Measurements from ENCODE around the gene LPP. TPM values are rescaled to one million over a fixed set of nuclear protein-coding genes. Genes with fewer than 3 reads are reported as not detected.

Gene LPP
- total and polyA plus RNA-seq, 9 of the 15 experiments (the other 6 are each of a cell fraction or from before 2014, with no cell fraction given): 0.07 to 0.18 TPM; not detected in 7

GRCh38 chr3:188684276-188684675 lies 530.3 kb downstream of the LPP start:
- in situ Hi-C loops (cut with MboI) (no loop called here), intact Hi-C loops (cut with micrococcal nuclease) (no loop called here)
- TF ChIP-seq ZNF311 (CRISPR knock-in tag; IDR thresholded peaks at IDR 0.05) (no peak), AFF4 (CRISPR knock-in tag; IDR thresholded peaks at IDR 0.05) (no peak), SP2 (IDR thresholded peaks at IDR 0.05; ENCODE audit: extremely low read depth, low read depth, low read length, poor library complexity, severe bottlenecking) (no peak), ZNF444 (CRISPR knock-in tag; IDR thresholded peaks at IDR 0.05) (no peak)
- Histone ChIP-seq H3K9me1 (ENCODE audit: control insufficient read depth, insufficient read depth, low read length) (no peaks in the 10 kb centered on the region), H3K27me3 (ENCODE audit: control insufficient read depth in 2 of 2, insufficient read depth in 2 of 2, low read length in 2 of 2) (no peaks in the 10 kb centered on the region), H3K4me2 (ENCODE audit: insufficient read depth, low read length) (no peak overlapping the region), H3K27ac (ENCODE audit: extremely low read depth, low read depth, low read length) (no peak overlapping the region), H3K36me3 (ENCODE audit: control insufficient read depth, insufficient read depth, low read length) (no peaks in the 10 kb centered on the region), H2AFZ (ENCODE audit: low read depth, low read length) (no peak overlapping the region), H3K4me1 (replicated peaks in 1 of 2; ENCODE audit: control insufficient read depth in 2 of 2, insufficient read depth in 2 of 2, low read length in 2 of 2) (no peaks in the 10 kb centered on the region), H3K9me3 (replicated peaks; ENCODE audit: control insufficient read depth, insufficient read depth, low read depth, low read length) (0 out of 2 replicates have a peak, but pooled peaks cover 1% of the 10 kb centered on the region), H3K9ac (ENCODE audit: insufficient read depth in 1 of 2, low read depth in 2 of 2, low read length in 2 of 2) (no peak overlapping the region), H3K4me3 (no peak overlapping the region), H3K79me2 (ENCODE audit: control insufficient read depth, insufficient read depth, low read length) (no peaks in the 10 kb centered on the region), H4K20me1 (replicated peaks; ENCODE audit: control insufficient read depth, insufficient read depth, low read length) (no peaks in the 10 kb centered on the region)
- no peak for DNase-seq (ENCODE audit: extremely low read depth in 1 of 4, low spot score in 3 of 4)
- FAIRE-seq: no peak
- POLR2A ChIA-PET: no interaction called here
- 0% methylated on average over 2 of the region's 2 CpGs for WGBS (ENCODE audit: insufficient coverage, low coverage, missing lambda C conversion rate)
- ATAC-seq: no peak
- BruUV-seq (replicated peaks): no TSS peak
- CTCF ChIA-PET (ENCODE audit: low intra/inter-chr PET ratio): no interaction called here

Measured in K562 (cell line).